PC-3 (cell line): ENCODE data around the gene H2BK1.

Source experiments
- EZH2 ChIP-seq: fragments of 300-600 bp; sonication (generic); IDR thresholded peaks from one replicate; pipeline ENCODE4 v1.6.1; 2017; ENCODE audit warnings: antibody characterized with exemption, mild to moderate bottlenecking, low read length; ENCODE audit not compliant: unreplicated experiment
- TF ChIP-seq, protein P1 (sequence below): fragments of 300-600 bp; sonication (generic); conservative IDR thresholded peaks from 2 replicates; pipeline ENCODE4 v1.5.1; 2017; ENCODE audit warnings: antibody characterized with exemption, low read depth, mild to moderate bottlenecking, low read length

DNA sequence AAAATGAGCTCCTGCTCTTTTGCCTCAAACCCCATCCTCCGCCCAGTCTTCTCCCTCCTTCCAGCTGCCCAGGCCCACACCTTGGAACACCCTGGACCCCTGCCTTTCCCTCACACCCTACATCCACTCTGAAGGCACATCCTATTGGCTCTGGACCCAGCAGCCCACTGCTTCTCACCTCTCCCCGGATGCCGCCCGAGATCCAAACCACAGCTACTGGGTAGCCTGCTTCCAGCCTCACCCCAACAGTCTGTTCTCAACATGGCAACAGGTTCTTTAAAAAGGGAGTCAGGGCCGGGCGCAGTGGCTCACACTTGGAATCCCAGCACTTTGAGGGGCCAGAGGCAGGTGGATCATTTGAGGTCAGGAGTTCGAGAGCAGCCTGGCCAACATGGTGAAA is 47.7 kb upstream of the H2BK1 start:
- TF ChIP-seq, protein P1, sequence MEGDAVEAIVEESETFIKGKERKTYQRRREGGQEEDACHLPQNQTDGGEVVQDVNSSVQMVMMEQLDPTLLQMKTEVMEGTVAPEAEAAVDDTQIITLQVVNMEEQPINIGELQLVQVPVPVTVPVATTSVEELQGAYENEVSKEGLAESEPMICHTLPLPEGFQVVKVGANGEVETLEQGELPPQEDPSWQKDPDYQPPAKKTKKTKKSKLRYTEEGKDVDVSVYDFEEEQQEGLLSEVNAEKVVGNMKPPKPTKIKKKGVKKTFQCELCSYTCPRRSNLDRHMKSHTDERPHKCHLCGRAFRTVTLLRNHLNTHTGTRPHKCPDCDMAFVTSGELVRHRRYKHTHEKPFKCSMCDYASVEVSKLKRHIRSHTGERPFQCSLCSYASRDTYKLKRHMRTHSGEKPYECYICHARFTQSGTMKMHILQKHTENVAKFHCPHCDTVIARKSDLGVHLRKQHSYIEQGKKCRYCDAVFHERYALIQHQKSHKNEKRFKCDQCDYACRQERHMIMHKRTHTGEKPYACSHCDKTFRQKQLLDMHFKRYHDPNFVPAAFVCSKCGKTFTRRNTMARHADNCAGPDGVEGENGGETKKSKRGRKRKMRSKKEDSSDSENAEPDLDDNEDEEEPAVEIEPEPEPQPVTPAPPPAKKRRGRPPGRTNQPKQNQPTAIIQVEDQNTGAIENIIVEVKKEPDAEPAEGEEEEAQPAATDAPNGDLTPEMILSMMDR = no peak
- no peak for TF ChIP-seq EZH2
